ENCODE data around the gene CBLN1. TPM values are rescaled to one million over a fixed set of nuclear protein-coding genes. Genes with fewer than 3 reads are reported as not detected.

The CBLN1 gene
- total and polyA plus RNA-seq, 2 of the 4 experiments (the other 2 are of a cell fraction) = not detected

GRCh38 chr16:49277386-49277742, 4.3 kb downstream of the CBLN1 start:
- Histone ChIP-seq H3K23ac (ENCODE audit: low read depth, low read length) (no peak overlapping the region), H2BK15ac (ENCODE audit: low read depth, low read length) (no peak overlapping the region), H3K18ac (ENCODE audit: low read depth, low read length) (no peak overlapping the region), H4K8ac (ENCODE audit: low read depth in 2 of 2, low read length in 2 of 2) (no peak overlapping the region), H3K27ac (ENCODE audit: insufficient read depth, low read length) (no peak overlapping the region), H4K91ac (ENCODE audit: insufficient read depth, low read depth, low read length) (no peak overlapping the region), H3K4me3 (ENCODE audit: insufficient read depth, low read depth, low read length) (no peak overlapping the region), H2BK20ac (ENCODE audit: low read depth, low read length) (no peak overlapping the region), H3K56ac (ENCODE audit: extremely low read depth, insufficient read depth, low read length) (no peak overlapping the region), H2AFZ (replicated peaks; ENCODE audit: low read length, poor library complexity) (no peak overlapping the region), H3K9me1 (ENCODE audit: insufficient read depth, low read length) (no peaks in the 10 kb centered on the region), H2AK9ac (replicated peaks; ENCODE audit: low read depth, low read length, poor library complexity) (no peak overlapping the region), H2BK120ac (ENCODE audit: low read depth, low read length) (no peak overlapping the region), H2AK5ac (ENCODE audit: low read depth, low read length) (no peak overlapping the region), H2BK5ac (ENCODE audit: low read depth, low read length, poor library complexity, severe bottlenecking) (no peak overlapping the region), H3K4me1 (ENCODE audit: control insufficient read depth, insufficient read depth, low read length) (no peaks in the 10 kb centered on the region), H4K20me1 (ENCODE audit: insufficient read depth, low read length) (no peaks in the 10 kb centered on the region; the same call in 1 of the 2 replicates), H3K9me3 (ENCODE audit: control insufficient read depth, insufficient read depth, low read length) (no peaks in the 10 kb centered on the region), H3K4me2 (ENCODE audit: low read depth, low read length) (no peak overlapping the region), H3K27me3 (ENCODE audit: control insufficient read depth, insufficient read depth, low read length) (peaks cover 57% of the 10 kb centered on the region), H4K5ac (ENCODE audit: low read depth, low read length) (no peak overlapping the region), H3K36me3 (ENCODE audit: control insufficient read depth, insufficient read depth, low read length) (no peaks in the 10 kb centered on the region), H3K9ac (ENCODE audit: low read depth, low read length) (no peak overlapping the region), H3K4ac (ENCODE audit: low read depth, low read length) (no peak overlapping the region), H3K79me1 (ENCODE audit: low read depth in 1 of 2, low read length in 2 of 2) (no peaks in the 10 kb centered on the region), H3K14ac (replicated peaks; ENCODE audit: low read depth, low read length) (no peak overlapping the region)
- ChIA-PET POLR2A (ENCODE audit: unreplicated experiment) (no interaction called here), CTCF (no interaction called here)
- intact Hi-C loops (cut with micrococcal nuclease) = no loop called here
- in situ Hi-C loops (cut with MboI; ENCODE audit: low sequenced_read_pairs) = no loop called here
- no peak for DNase-seq
- TF ChIP-seq RFX5 (IDR thresholded peaks at IDR 0.05; ENCODE audit: low read depth, low read length) (no peak), FOS (IDR thresholded peaks at IDR 0.05; ENCODE audit: low read depth, low read length) (no peak), CHD1 (IDR thresholded peaks at IDR 0.05; ENCODE audit: low read depth, low read length) (no peak)
- 0% methylated on average over 3 of the region's 18 CpGs; no CpG with 5 or more reads in 1 of the 2 experiments for WGBS, 2 experiments (ENCODE audit: extremely low coverage in 2 of 2, insufficient read length in 1 of 2)
- ATAC-seq (ENCODE audit: low read depth) = no peak
- no TSS peak for BruUV-seq (replicated peaks)
- dilution Hi-C loops (cut with HindIII; ENCODE audit: low sequenced_read_pairs, unreplicated experiment) = no loop called here
